B cell (primary cell): ENCODE measurements around the gene PGF.

Experiments
- EZH2 ChIP-seq: IDR thresholded peaks from 2 replicates; pipeline ENCODE4 v1.6.1; 2012; ENCODE audit warnings: borderline replicate concordance, low read depth, mild to moderate bottlenecking, moderate library complexity, low read length; ENCODE audit not compliant: insufficient read depth, poor library complexity, severe bottlenecking
- TF ChIP-seq, protein P1 (sequence below): fragments of 200-600 bp; IDR thresholded peaks from one replicate; pipeline ENCODE4 v1.8.0; 2022; ENCODE audit warnings: antibody characterized with exemption, mild to moderate bottlenecking

GRCh38 chr14:74934476-74935359 is 20.7 kb downstream of the PGF start:
- TF ChIP-seq, protein P1, sequence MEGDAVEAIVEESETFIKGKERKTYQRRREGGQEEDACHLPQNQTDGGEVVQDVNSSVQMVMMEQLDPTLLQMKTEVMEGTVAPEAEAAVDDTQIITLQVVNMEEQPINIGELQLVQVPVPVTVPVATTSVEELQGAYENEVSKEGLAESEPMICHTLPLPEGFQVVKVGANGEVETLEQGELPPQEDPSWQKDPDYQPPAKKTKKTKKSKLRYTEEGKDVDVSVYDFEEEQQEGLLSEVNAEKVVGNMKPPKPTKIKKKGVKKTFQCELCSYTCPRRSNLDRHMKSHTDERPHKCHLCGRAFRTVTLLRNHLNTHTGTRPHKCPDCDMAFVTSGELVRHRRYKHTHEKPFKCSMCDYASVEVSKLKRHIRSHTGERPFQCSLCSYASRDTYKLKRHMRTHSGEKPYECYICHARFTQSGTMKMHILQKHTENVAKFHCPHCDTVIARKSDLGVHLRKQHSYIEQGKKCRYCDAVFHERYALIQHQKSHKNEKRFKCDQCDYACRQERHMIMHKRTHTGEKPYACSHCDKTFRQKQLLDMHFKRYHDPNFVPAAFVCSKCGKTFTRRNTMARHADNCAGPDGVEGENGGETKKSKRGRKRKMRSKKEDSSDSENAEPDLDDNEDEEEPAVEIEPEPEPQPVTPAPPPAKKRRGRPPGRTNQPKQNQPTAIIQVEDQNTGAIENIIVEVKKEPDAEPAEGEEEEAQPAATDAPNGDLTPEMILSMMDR, result no peak
- no peak for TF ChIP-seq EZH2
